Endothelial cell (in vitro differentiated cells): Measurements from ENCODE around the gene EHD2. TPM values are rescaled to one million over a fixed set of nuclear protein-coding genes. Genes with fewer than 3 reads are reported as not detected.
"Not testable (repeated sequence)": the region's sequence is repeated elsewhere in the genome, so short reads cannot be mapped to it uniquely, and the experiment has no call there.

Experiments
- DNase-seq: peaks from one replicate; pipeline ENCODE4 v3.0.0; 2021; ENCODE audit warnings: low spot score
- H3K27ac Mint-ChIP-seq: one replicate; pipeline ENCODE4 v1.8.0; 2021; ENCODE audit warnings: mixed read lengths, inconsistent platforms; ENCODE audit not compliant: unreplicated experiment
- H3K27me3 Mint-ChIP-seq: one replicate; pipeline ENCODE4 v1.8.0; 2021; ENCODE audit warnings: mild to moderate bottlenecking, moderate library complexity, mixed read lengths, inconsistent platforms; ENCODE audit not compliant: unreplicated experiment
- H3K36me3 Mint-ChIP-seq: one replicate; pipeline ENCODE4 v1.8.0; 2021; ENCODE audit warnings: mild to moderate bottlenecking, low read depth, mixed read lengths, inconsistent platforms; ENCODE audit not compliant: unreplicated experiment
- H3K4me1 Mint-ChIP-seq: one replicate; pipeline ENCODE4 v1.8.0; 2021; ENCODE audit warnings: mild to moderate bottlenecking, mixed read lengths, inconsistent platforms; ENCODE audit not compliant: unreplicated experiment
- H3K4me3 Mint-ChIP-seq: one replicate; pipeline ENCODE4 v1.8.0; 2021; ENCODE audit warnings: mild to moderate bottlenecking, mixed read lengths, inconsistent platforms; ENCODE audit not compliant: unreplicated experiment
- H3K9me3 Mint-ChIP-seq: one replicate; pipeline ENCODE4 v1.8.0; 2021; ENCODE audit warnings: mixed read lengths, inconsistent platforms; ENCODE audit not compliant: unreplicated experiment
- CTCF ChIP-seq: fragments of 200-600 bp; sonication (generic); IDR thresholded peaks from one replicate; pipeline ENCODE4 v1.5.0; 2021; ENCODE audit warnings: antibody characterized with exemption; ENCODE audit not compliant: unreplicated experiment
- total RNA-seq: library from RNA; stranded (reverse); fragmentation: NEBNext Ultra II Directional; extraction: Animal tissue kit (Norgen Biotek cat#: 25700); gene quantifications from one replicate; pipeline ENCODE4 v1.2.1, GENCODE V29; 2021; ENCODE audit not compliant: unreplicated experiment

The EHD2 gene
- total RNA-seq, 1 donor from 2014 or later, result 81.5 TPM

GRCh38 chr19:47761566-47761965 lies 48.3 kb downstream of the EHD2 start:
- peaks cover 11% of the 10 kb centered on the region for H3K27me3 Mint-ChIP-seq
- peaks cover 27% of the 10 kb centered on the region for H3K36me3 Mint-ChIP-seq
- H3K4me3 Mint-ChIP-seq, result no peak overlapping the region
- no peak for DNase-seq
- peaks cover 2% of the 10 kb centered on the region for H3K4me1 Mint-ChIP-seq
- H3K9me3 Mint-ChIP-seq, result no peaks in the 10 kb centered on the region
- no peak for TF ChIP-seq CTCF
- no peak overlapping the region for H3K27ac Mint-ChIP-seq

DNA sequence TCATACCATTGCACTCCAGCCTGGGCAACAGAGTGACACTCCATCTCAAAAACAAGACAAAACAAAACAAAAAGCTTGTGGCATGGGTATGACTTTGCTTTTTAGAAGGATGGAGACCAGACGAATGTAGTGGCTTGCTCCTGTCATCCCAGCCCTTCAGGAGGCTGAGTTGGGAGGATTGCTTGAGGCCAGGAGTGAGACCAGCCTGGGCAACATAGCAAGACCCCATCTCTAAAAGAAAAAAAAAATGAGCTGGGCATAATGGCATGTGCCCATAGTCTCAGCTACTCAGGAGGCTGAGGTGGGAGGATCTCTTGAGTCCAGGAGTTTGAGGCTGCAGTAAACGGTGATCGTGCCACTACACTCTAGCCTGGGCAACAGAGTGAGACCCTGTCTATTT lies 48.9 kb downstream of the EHD2 start:
- Mint-ChIP-seq H3K27me3 (peaks cover 11% of the 10 kb centered on the region), H3K36me3 (peaks cover 21% of the 10 kb centered on the region), H3K4me3 (no peak overlapping the region), H3K9me3 (no peaks in the 10 kb centered on the region), H3K4me1 (peaks cover 2% of the 10 kb centered on the region), H3K27ac (no peak overlapping the region)
- no peak for TF ChIP-seq CTCF
- no peak for DNase-seq

- H3K4me1 Mint-ChIP-seq, result peaks cover 2% of the 10 kb centered on the region
- no peak overlapping the region for H3K27ac Mint-ChIP-seq
- no peak for TF ChIP-seq CTCF
- peaks cover 11% of the 10 kb centered on the region for H3K27me3 Mint-ChIP-seq
- H3K36me3 Mint-ChIP-seq, result peaks cover 15% of the 10 kb centered on the region
- H3K4me3 Mint-ChIP-seq, result no peak overlapping the region
- DNase-seq, result no peak
- H3K9me3 Mint-ChIP-seq, result no peaks in the 10 kb centered on the region
Observed at GRCh38 chr19:47762615-47763308, 49.5 kb downstream of the EHD2 start.

DNA sequence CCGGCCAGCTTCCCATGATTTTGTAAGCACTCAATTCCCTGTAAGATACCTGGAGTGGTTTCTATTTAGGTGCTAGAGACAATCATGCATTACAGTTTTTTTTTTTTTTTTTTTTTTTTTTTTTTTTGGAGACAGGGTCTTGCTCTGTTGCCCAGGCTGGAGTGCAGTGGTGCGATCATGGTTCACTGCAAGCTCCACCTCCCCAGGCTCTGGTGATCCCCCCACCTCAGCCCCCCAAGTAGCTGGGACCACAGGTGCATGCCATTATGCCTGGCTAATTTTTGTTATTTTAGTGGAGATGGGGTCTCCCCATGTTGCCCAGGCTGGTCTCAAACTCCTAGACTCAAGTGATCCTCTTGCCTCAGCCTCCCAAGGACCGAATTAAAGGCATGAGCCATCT lies 51.5 kb downstream of the EHD2 start:
- H3K4me1 Mint-ChIP-seq, H3K27ac Mint-ChIP-seq, DNase-seq, H3K36me3 Mint-ChIP-seq, H3K4me3 Mint-ChIP-seq, H3K27me3 Mint-ChIP-seq, H3K9me3 Mint-ChIP-seq: not testable (repeated sequence)

DNA sequence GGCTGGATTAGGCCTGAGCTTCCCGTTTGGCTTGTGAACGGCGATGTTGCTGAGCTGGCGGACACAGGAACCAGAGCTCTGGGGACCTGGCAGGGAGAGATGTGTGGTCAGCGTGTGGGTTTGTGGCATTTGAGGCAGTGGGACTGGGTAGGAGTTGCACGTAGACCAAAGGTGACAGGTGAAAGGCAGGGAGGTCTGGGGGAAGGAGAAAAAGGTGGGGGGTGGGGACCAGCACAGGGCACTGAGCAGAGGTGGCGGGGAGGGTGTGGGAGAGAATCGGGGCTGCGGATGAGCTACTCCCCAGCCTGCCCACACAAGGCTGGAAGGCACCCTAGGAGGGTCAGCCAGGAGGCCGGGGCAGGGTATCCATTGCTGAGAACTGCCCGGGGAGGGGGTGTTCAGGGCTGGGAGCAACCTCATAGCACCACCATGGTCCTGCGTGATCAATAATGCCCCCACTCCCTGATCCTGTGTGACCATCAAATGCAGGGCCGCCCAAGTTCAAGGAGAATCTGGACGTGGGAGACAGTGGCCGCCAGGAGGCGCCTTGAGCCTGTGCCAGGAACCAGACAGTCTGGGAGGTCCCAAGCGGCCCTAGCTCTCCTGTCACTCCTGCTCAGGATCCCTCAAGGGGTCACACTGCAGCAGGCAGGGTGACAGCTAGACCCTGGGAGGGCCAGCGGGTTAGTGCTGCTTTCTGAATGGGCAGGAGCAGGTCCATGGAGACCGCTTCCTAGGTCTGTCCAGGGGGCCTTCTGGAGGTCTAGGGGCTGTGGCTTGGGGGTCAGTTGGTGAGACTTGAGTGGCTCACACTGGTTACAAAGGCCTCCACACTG lies 52.5 kb downstream of the EHD2 start:
- Mint-ChIP-seq H3K27me3 (peaks cover 7% of the 10 kb centered on the region), H3K4me1 (peaks cover 16% of the 10 kb centered on the region), H3K9me3 (no peaks in the 10 kb centered on the region), H3K4me3 (no peak overlapping the region), H3K27ac (no peak overlapping the region), H3K36me3 (peaks cover 4% of the 10 kb centered on the region)
- peak; percentile 81 for DNase-seq
- TF ChIP-seq CTCF, result peak; percentile 75
